Measurements from ENCODE around the gene MAPK12.

The MAPK12 gene

DNA sequence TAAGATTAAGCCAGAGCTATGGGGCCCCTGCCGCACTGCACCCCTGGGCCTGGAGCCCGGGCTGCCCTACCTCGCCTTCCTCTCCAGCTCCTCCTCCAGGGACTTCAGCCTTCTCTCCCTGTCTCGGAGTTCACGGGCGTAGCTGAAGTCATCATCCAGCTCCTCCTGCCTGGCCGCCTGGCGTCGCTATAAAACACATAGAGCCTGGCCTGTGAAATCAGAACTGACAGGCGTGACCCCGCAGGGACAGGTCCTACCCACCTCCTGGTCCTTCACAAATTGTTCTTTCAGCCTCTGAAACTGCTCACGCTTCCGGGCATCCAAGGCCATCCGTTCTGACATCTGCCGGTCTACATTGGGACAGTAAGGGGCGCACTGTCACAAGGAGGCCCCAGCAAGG, 37.4 kb downstream of the MAPK12 start:
- Histone ChIP-seq H3K4me3 (no peak overlapping the region), H3K27ac (no peak overlapping the region)

GRCh38 chr22:50222508-50222907, 39.0 kb downstream of the MAPK12 start:
- H3K27ac ChIP-seq, result no peak overlapping the region
- no peak overlapping the region for H3K4me3 ChIP-seq

- H3K27ac ChIP-seq, result no peak overlapping the region
- no peak overlapping the region for H3K4me3 ChIP-seq
Observed at GRCh38 chr22:50221410-50222300, 39.8 kb downstream of the MAPK12 start.

- Histone ChIP-seq H3K27ac (no peak overlapping the region), H3K4me3 (no peak overlapping the region)
Observed at GRCh38 chr22:50220603-50221409, 40.7 kb downstream of the MAPK12 start.

- Histone ChIP-seq H3K27ac (no peak overlapping the region), H3K4me3 (no peak overlapping the region)
Observed at GRCh38 chr22:50219800-50220602, 41.5 kb downstream of the MAPK12 start.

- no peak overlapping the region for H3K27ac ChIP-seq
Observed at GRCh38 chr22:50218996-50219727, 42.3 kb downstream of the MAPK12 start.

GRCh38 chr22:50218153-50218995, 43.1 kb downstream of the MAPK12 start:
- Histone ChIP-seq H3K4me3 (no peak overlapping the region), H3K27ac (no peak overlapping the region)

More at GRCh38 chr22:50218996-50219727, 42.3 kb downstream of the MAPK12 start:
- no peak overlapping the region for H3K4me3 ChIP-seq

DNA sequence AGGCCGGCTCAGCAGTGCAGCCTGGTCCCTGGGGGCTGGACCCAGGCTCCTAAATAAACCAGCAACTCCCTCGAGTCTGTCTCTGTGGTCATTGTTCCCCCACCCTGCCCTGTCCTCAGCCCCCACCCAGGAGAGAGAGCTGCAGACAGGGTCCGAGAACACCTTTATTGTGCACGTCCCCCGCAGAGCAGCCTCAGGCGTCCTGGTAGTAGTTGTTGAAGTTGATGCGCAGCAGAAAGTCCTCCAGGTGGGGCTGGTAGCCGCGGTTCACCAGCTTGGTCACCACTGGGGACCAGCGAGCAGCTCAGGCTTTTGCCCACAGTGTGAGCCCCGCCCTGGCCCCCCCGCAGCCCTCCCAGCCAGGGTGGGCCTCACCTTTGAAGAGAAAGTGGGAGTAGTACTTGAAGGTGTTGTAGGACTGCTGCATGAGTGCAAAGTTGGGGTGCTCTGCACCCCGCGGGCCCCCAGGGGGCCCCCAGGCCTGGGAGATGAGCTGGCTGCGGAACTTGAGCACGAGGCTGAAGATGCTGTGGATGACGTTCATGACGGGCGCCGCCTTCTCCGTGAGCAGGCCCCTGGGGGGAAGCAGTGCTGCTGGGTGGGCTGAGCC, 43.8 kb downstream of the MAPK12 start:
- Histone ChIP-seq H3K4me3 (no peak overlapping the region), H3K27ac (no peak overlapping the region)

GRCh38 chr22:50216684-50217520, 44.6 kb downstream of the MAPK12 start:
- Histone ChIP-seq H3K4me3 (no peak overlapping the region), H3K27ac (no peak overlapping the region)

DNA sequence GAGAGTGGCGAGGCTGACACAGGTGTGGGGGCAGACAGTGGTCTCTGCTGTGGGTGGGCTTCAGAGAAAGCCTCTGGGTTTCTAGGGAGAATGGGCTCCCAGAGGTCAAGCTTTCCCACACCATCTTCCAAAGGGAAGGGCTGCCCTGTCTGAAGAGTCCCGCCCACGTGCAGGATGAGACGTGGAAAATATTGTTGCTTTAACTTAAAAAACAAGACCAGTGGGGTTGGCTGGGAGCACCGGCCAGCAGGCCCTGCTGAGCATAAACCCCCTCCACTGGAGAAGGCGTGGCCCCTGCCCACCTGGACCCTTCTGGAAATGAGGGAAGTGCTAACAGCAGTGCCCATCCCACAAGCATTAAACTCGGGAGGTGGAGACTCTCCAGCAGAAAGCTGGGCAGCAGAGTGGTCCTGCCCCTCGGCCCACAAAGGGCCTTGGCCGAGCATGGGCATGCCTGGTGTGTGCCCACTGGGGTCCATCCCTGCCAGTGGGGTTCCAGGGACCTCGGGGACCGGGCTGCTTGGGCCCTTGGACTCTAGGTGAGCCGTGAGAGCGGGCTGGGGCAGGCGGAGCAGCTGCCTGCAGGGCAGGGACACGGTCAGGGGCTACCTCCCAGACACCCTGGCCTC, 45.3 kb downstream of the MAPK12 start:
- H3K27ac ChIP-seq, result peak overlapping the region in 1 of 21 experiments; percentile 8
- H3K4me3 ChIP-seq, result no peak overlapping the region

DNA sequence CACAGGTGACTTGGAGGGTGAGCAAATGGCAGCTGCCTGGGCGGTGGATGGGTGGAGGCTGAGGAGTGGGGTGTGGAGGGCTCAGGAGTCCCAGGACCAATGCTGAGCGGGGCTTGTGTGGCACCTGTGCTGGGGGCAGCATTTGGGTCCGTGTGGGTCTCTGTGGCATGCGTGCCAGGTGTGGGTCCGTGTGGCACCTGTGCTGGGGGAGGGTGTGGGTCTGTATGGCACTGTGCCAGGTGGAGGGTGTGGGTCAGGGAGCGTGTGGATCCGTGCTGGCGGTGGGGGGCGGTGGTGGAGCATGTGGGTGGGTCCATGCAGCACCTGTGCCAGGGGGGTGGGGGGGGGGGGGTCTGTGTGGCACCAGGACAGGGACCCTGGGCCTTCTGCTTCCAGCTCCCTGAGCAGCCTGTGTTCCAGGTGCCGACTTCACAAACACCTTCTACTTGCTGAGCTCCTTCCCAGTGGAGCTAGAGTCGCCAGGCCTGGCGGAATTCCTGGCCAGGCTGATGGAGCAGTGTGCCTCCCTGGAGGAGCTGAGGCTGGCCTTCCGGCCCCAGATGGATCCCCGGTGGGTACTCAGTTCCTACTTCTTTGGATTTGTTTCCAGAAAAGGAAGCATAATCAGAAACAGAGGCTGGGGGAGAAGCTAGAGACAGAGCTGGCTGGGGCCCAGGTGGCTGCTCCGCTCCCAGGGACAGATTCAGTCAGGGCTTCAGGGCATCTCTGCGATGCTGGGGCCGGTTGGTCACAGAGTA, 46.0 kb downstream of the MAPK12 start:
- peak overlapping the region in 1 of 21 experiments; percentile 8 for H3K27ac ChIP-seq

GRCh38 chr22:50213263-50213662, 48.2 kb downstream of the MAPK12 start:
- no peak overlapping the region for H3K27ac ChIP-seq
- H3K4me3 ChIP-seq, result no peak overlapping the region

More for the DNA sequence above, 46.0 kb downstream of the MAPK12 start:
- no peak overlapping the region for H3K4me3 ChIP-seq

DNA sequence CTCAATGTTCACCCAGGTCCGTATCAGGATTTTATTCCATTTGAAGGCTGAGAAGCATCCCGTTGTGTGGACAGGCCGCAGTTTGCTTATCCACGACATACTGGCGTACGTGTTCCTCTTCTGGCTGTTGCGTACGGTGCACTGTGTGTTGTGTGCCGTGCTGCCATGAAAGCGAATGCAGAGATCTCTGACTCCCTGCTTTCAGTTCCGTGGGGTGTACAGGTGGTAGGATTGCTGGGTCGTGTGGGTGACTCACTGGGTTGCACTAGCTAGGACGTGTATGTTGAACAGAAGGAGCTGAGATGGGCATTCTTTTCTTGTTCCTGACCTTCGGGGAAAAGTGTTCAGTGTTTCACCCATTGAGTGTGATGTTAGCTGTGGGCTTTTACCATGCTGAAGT, 50.3 kb downstream of the MAPK12 start:
- H3K4me3 ChIP-seq, result no peak overlapping the region
- H3K27ac ChIP-seq, result no peak overlapping the region

DNA sequence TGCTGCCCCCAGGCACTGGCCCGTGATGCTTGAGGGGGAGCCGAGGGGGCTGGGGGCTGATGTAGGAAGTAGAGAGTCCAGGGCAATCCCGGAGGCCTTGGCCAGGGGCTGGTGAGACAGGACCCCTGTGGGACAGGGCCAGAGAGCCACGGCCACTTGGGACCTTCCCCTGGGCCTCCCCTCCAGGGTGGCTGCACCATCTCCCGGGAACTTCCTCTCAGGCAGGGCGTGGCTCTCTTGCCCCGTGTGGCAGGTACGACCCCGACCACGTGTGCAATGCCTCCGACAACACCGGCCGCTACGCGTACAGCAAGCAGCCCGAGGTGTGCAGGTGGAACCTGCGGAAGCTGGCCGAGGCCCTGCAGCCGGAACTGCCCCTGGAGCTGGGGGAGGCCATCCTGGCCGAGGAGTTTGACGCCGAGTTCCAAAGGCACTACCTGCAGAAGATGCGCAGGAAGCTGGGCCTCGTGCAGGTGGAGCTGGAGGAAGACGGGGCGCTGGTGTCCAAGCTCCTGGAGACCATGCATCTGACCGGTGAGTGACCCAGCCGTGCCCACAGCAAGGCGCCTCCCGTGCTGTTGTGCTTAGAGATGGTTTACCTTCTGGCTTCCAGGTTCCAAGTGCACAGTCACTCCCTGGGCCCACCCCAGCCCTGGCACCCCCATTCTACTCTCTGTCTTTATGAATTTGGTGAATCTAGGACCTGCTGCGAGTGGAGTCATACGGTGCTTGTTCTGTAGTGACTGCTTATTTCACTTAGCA, 50.9 kb downstream of the MAPK12 start:
- Histone ChIP-seq H3K4me3 (no peak overlapping the region), H3K27ac (peak overlapping the region in 1 of 21 experiments; percentile 18)

DNA sequence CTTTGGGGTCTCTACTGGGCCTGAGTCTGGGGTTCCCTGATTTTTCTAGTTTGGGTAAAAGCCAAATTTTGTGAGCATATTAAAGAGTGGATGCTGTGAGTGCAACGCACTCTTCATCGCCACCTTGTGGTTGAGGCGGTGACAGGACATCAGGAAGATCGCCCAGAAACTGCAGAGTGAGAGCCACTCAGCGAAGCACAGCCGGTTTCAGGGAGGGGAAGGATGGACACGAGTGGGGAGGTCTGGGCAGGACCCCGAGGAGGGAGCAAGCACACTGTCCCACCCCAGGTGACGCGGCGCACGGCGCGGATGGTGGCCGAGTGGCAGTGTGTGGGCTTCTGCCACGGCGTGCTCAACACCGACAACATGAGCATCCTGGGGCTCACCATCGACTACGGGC, 51.6 kb downstream of the MAPK12 start:
- Histone ChIP-seq H3K27ac (peak overlapping the region in 1 of 21 experiments; percentile 18), H3K4me3 (no peak overlapping the region)
